GM12875 (cell line): ENCODE data around the gene F13A1.

ENCODE experiments used
- H3K4me3 ChIP-seq: one replicate; pipeline ENCODE4 v1.5.1; 2011; ENCODE audit warnings: low read depth, low read length, control low read depth
- TF ChIP-seq, protein P1 (sequence below): IDR thresholded peaks from 2 replicates; pipeline ENCODE4 v1.5.1; 2011; ENCODE audit warnings: low read depth, mild to moderate bottlenecking, control low read depth, inconsistent platforms, low read length, moderate library complexity, borderline replicate concordance; ENCODE audit not compliant: insufficient read depth

The F13A1 gene

DNA sequence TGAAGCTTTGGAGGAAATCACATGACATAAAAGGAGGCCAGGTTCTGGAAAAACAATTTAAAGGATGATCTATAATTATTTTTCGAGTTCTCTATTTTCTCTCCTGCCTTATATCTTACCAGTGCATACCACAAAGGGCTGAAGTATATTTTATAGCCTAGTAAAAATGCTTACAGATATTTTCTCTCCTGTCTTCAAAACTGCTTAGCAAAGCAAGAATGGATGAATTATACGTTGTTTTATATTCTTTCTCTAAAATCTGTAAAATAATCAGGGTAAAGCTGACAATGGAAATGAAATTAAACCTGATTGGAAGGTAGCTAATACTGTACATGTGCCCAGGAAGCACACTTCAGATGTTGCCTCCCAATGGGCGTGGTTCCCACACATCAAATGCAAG, 123.7 kb downstream of the F13A1 start:
- TF ChIP-seq, protein P1, sequence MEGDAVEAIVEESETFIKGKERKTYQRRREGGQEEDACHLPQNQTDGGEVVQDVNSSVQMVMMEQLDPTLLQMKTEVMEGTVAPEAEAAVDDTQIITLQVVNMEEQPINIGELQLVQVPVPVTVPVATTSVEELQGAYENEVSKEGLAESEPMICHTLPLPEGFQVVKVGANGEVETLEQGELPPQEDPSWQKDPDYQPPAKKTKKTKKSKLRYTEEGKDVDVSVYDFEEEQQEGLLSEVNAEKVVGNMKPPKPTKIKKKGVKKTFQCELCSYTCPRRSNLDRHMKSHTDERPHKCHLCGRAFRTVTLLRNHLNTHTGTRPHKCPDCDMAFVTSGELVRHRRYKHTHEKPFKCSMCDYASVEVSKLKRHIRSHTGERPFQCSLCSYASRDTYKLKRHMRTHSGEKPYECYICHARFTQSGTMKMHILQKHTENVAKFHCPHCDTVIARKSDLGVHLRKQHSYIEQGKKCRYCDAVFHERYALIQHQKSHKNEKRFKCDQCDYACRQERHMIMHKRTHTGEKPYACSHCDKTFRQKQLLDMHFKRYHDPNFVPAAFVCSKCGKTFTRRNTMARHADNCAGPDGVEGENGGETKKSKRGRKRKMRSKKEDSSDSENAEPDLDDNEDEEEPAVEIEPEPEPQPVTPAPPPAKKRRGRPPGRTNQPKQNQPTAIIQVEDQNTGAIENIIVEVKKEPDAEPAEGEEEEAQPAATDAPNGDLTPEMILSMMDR, result no peak
- no peak overlapping the region for H3K4me3 ChIP-seq

- TF ChIP-seq, protein P1, result no peak
- H3K4me3 ChIP-seq, result no peak overlapping the region
Observed at GRCh38 chr6:6195080-6195479, 125.4 kb downstream of the F13A1 start.

- TF ChIP-seq, protein P1, result no peak
- H3K4me3 ChIP-seq, result no peak overlapping the region
Observed at GRCh38 chr6:6193221-6193745, 127.2 kb downstream of the F13A1 start.

GRCh38 chr6:6191909-6192308, 128.6 kb downstream of the F13A1 start:
- H3K4me3 ChIP-seq, result no peak overlapping the region
- TF ChIP-seq, protein P1, result no peak

DNA sequence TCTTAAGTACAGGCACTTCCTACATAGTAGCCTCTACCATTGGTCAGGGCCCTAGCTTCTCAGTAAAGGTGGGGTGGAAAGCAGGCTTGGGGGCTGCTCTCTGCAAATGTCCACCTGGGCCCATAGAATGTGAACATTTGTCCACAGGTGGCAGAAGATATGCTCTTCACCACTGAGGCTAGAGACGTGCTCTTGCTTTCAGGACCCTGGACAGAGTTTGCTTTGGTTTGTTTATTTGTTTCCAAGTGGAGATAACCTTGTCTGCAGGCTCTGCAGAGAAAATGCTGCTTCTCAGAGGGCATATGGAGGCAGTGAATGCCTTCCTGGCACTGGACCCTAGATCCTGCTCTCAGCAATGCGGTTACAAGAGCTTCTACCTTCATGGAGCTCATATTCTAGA, 129.0 kb downstream of the F13A1 start:
- H3K4me3 ChIP-seq, result no peak overlapping the region
- TF ChIP-seq, protein P1, result no peak

GRCh38 chr6:6180684-6181083, 139.8 kb downstream of the F13A1 start:
- no peak overlapping the region for H3K4me3 ChIP-seq
- TF ChIP-seq, protein P1, result no peak

GRCh38 chr6:6179858-6180623, 140.4 kb downstream of the F13A1 start:
- H3K4me3 ChIP-seq, result no peak overlapping the region
- TF ChIP-seq, protein P1, result no peak
